ENCODE results near the gene PADI2. TPM values are rescaled to one million over a fixed set of nuclear protein-coding genes. Genes with fewer than 3 reads are reported as not detected.

PADI2 gene
- total RNA-seq, 1 donor from 2014 or later: 0.46 TPM

DNA sequence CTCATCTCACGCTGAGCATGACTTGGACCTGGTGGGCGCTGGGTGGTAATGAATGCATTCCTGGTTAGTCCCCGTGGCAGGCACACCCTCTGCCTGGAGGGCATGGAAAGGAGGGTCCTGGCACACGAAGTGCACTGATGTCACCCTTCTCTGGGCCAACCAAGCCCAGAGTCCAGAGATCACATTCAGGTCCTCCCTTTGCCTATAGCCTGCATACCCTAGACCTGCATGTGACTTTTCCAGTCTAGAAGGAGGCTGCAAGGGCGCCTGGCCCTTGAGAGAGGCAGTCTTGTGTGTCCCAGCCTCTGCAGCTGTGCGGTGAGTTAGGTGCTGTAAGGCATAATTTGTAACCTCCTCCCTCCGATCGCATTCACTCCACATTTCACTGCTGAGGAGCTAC is 22.1 kb downstream of the PADI2 start:
- intact Hi-C loops (cut with DNase I): no loop called here
- DNase-seq (no peak), ATAC-seq (ENCODE audit: poor library complexity) (no peak)

GRCh38 chr1:17096584-17096983 is 22.7 kb downstream of the PADI2 start:
- intact Hi-C loops (cut with DNase I): no loop called here
- ATAC-seq (ENCODE audit: poor library complexity) (no peak), DNase-seq (no peak)

GRCh38 chr1:17095141-17095540 is 24.1 kb downstream of the PADI2 start:
- DNase-seq: no peak
- no peak for ATAC-seq (ENCODE audit: poor library complexity)
- intact Hi-C loops (cut with DNase I): no loop called here

DNA sequence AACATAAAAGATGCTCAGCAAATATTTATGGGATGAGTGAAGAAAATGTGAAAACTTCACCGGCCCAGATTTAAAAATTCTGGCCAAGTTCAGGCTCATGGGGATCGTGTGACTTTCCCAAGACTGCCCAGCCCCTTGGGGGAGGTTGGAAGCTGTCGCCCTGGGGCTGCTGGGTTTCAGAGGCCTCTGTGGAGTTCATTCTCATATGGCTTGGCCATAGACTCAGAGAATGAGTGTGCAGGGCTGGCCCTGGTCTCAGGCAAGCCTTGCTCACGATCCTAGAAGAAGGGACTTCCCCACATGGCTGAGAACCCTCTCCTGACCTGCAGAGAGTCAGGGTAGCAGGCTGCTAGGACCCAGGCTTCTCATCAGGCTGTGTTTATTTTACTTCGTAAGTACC is 24.6 kb downstream of the PADI2 start:
- DNase-seq (no peak), ATAC-seq (ENCODE audit: poor library complexity) (no peak)
- intact Hi-C loops (cut with DNase I): no loop called here

DNA sequence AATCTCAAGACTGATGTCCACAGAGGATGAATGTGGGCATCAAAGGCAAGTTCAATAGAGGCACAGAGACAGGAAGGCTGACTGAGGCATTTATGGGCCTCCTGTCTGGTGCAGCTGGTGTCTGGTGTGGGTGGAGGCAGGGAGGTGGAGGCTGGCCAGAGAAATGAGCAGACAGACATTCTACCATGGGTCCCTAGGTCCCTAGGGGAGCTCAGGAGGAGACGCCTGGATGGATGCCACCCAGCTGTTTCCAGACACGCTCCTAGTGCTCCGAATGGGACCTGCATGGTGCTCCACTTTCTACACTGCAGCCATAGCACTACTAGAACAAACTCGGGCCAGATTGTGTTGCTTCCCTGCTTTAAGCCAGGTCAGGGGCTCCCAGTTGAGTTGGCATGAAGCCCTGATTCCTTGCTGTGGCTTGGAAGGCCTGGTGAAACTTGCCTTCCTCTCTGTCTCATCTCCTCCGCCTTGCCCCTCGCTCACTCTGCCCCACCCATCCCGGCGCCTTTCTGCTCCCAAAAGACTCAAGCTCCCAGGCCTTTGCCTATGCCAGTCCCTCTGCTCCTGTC is 25.3 kb downstream of the PADI2 start:
- DNase-seq (no peak), ATAC-seq (ENCODE audit: poor library complexity) (no peak)
- intact Hi-C loops (cut with DNase I): no loop called here

DNA sequence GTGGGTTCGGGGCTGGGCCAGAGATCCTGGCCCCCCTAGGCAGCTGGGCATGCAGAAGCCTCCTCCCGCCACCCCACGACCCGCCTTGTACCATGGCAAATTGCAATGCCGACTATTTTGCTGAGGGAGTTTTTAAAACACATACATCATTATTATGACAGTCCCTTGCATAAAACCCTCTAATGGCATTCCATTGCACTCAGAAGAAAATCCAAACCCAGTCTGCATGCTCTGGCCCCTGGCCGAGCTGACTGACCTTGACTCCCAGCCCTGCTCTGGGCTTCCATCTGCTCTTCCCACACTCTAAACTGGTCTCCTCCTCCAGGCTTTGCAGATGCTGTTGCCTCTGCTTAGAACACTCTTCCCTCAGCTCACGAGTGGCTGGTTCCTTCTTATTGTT is 28.0 kb downstream of the PADI2 start:
- intact Hi-C loops (cut with DNase I): no loop called here
- ATAC-seq (ENCODE audit: poor library complexity) (no peak), DNase-seq (no peak)

- DNase-seq (no peak), ATAC-seq (ENCODE audit: poor library complexity) (no peak)
- intact Hi-C loops (cut with DNase I): no loop called here
Observed at GRCh38 chr1:17089506-17089905, 29.7 kb downstream of the PADI2 start.

DNA sequence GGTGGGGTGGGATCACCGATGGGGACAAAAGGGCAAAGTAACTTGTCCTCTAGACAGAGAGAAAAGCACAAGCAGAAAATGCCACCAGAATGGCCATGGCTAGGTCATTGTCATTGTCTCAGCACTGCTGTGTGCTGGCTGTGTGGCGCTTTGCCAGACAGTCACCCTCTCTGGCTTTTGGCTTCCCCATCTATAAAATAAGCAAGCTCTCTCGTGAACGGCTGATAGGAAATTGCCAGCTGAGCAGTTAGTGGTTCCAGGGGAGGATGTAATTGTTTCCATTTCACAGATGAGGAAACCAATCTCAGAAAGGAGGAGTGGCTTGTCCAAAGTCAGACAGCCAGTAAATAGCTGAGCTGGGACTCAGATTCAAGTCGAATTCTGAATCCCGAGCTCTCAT is 32.5 kb downstream of the PADI2 start:
- intact Hi-C loops (cut with DNase I): no loop called here
- no peak for ATAC-seq (ENCODE audit: poor library complexity)
- DNase-seq: no peak

GRCh38 chr1:17084787-17085186 is 34.5 kb downstream of the PADI2 start:
- ATAC-seq (ENCODE audit: poor library complexity) (no peak), DNase-seq (no peak)
- intact Hi-C loops (cut with DNase I): no loop called here

- intact Hi-C loops (cut with DNase I): no loop called here
- ATAC-seq (ENCODE audit: poor library complexity) (no peak), DNase-seq (no peak)
Observed at GRCh38 chr1:17082761-17083160, 36.5 kb downstream of the PADI2 start.

DNA sequence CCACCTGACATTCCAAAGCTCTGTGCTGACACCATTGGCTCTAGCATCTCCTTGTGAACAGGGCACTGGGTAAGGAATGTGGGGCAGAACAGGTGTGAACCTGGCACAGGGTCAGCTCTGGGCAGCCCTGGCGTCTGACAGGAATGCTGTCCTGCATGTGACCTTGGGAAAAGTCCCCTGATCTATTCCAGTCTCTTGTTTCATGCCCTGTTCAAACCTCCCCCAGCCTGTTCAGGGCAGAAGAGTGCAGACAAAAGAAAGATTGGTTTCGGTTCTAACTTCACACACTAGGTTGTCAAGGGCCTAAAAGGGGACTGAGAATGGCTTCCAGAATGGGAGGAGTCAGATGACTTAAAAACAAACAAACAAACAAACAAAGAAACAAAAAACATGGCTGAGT is 37.8 kb downstream of the PADI2 start:
- ATAC-seq (ENCODE audit: poor library complexity) (no peak), DNase-seq (no peak)
- intact Hi-C loops (cut with DNase I): no loop called here

DNA sequence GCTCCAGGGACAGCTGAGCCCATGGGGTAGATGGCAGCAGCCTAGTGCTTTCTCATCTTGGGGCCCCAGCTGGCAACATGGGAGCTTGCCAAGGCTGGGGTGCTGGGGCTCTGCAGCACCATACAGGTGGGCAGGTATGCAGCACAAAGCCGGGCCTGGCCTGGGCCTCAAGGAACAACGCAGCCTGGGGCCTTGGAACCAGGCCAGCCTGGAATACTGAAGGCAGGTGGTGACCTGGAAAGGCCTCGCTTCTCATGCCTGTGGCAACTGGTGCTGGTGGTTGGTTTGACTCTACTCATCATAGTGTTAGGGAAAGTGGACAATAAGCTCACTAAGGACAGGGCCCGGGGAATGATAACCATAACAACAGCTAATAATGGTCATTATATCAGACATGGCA is 38.4 kb downstream of the PADI2 start:
- DNase-seq: no peak
- no peak for ATAC-seq (ENCODE audit: poor library complexity)
- intact Hi-C loops (cut with DNase I): no loop called here

GRCh38 chr1:17080085-17080759 is 39.0 kb downstream of the PADI2 start:
- ATAC-seq (ENCODE audit: poor library complexity) (no peak), DNase-seq (no peak)
- intact Hi-C loops (cut with DNase I): no loop called here

DNA sequence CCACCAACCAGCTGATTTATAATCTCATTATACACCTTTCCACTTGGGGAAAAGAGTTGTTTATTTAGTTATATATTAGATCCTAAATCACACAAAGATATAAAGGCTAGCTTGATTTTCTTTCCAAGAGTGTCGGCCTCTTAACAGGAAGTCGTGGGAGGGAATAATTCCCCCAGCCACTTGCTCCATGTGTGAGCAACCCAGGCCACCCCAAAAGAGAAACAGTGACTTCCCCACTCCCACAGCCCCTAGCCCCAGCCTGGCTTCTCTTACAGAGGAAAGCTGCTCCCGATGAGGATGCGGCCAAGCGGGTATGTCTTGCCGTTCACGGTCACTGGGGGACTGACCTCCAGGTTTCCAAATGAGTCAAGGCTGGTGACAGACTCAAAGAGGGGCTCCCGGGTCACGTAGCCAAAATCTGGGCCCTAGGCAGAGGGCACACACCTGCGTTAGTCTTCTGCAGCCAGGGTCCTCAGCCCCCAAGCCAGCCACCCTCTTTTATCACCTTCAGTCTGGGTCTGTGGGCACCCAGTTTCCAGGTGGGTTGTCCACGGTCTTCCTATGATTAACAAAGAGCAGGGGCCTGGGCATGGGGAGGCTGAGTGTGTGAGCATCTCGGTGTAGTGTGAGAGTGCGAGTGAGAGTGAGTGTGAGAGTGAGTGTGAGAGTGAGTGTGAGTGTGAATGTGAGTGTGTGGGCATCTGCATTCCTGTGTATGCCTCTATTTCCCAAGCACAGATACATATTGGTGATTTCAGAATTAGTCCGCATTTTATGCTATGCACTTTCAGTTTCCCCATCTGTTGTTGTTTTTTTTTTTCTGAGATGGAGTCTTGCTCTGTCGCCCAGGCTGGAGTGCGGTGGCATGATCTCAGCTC is 40.0 kb downstream of the PADI2 start:
- DNase-seq (no peak), ATAC-seq (ENCODE audit: poor library complexity) (no peak)
- intact Hi-C loops (cut with DNase I): no loop called here

DNA sequence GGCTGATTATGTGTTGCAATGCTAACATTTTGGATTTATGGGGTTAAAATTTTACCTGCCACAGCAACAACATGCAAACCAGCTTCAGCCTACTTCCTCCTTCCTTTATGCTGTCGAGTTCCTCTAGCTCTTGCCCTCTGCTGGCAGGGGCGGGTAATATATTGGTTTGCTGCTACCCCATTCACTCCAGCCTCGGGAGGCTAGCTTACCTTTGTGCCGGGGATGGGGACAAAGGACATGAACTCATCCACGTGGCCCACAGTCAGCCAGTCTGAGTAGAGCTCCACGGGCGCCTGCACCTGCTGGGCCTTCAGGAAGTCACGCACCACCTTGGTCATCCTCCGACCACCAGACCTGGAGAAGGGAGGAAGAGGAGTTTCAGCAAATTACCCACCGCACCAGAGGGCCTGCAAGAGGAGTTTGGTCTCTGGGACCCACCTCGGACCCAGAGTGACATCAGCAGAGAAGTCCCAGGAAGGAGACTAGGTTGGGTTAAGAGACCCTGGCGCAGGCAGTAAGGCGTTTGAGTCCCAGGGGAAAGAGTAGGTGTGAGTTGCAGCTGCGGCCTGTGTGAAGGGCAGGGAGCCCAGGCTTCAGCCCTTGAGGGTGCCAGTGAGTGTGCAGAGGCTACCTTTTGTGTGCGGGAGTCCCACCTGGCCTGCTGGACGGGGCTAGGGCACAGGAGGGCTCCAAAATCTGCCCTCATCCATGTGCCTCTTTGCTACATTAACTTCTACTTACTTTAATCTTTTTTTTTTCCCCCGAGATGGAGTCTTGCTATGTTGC is 43.6 kb downstream of the PADI2 start:
- ATAC-seq (ENCODE audit: poor library complexity) (no peak), DNase-seq (no peak)
- intact Hi-C loops (cut with DNase I): no loop called here

DNA sequence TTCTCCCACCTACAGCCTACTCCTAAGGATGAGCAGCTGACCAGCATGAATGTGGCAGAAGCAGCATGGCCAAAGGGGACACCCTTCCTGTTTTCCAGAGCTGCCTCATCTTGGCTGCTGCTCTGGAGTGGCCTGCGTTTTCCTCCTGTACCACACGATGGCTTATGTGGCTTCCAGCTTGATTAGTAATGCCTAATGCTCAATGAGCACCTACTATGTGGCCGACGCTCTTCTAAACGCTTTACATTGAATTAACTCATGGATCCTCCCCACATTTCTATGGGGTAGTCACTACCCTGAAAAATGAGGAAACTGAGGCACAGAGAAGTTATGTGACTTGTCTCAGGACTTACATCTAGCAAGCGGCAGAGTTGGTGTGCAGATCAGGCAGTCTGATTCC is 47.5 kb downstream of the PADI2 start:
- no peak for ATAC-seq (ENCODE audit: poor library complexity)
- no peak for DNase-seq
- intact Hi-C loops (cut with DNase I): no loop called here

GRCh38 chr1:17070163-17070525 is 49.1 kb downstream of the PADI2 start:
- intact Hi-C loops (cut with DNase I): no loop called here
- DNase-seq: no peak
- ATAC-seq (ENCODE audit: poor library complexity): no peak

DNA sequence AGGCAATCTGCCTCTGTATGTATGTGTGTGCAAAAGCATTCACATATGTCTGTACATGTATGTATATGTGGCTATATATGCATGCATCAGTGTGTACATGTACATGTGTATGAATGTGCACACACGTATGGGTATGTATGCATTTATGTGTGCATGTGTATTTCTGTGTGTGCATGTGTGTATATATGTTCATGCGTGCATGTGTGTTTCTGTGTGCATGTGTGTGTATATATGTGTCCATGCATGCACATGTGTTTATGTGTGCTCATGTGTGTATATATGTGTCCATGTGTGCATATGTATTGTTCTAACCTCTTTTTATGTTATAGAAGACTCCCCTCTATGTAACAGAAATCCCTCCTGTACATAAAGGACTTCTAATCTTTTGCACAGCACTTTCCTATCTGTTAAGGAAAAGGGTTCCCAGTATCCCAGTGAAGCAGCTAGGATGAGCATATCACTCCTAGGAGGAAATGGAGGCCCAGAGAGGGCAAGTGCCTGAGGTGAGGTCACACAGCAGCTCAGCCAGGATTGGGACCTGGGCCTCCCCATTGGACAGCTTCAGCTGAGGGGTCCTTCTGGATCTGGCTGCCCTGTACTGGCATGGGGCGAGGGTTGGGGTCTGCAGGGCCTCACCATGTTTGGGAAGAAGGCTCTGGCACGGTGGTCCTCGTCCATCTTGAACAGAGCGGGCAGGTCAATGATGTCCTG is 49.6 kb downstream of the PADI2 start:
- intact Hi-C loops (cut with DNase I): no loop called here
- DNase-seq (no peak), ATAC-seq (ENCODE audit: poor library complexity) (no peak)

- ATAC-seq (ENCODE audit: poor library complexity) (no peak), DNase-seq (no peak)
- intact Hi-C loops (cut with DNase I): no loop called here
Observed at GRCh38 chr1:17068789-17069188, 50.5 kb downstream of the PADI2 start.
